Activated CD4-positive, alpha-beta T cell treated with anti-CD3 and anti-CD28 coated beads, Interleukin-2, amount 50 U/mL, for 1 hour (primary cell): ENCODE results near the gene CPT1A.
A peak's percentile ranks its signal among the peaks of the same experiment; 100 is the strongest.

Experiments
- DNase-seq: peaks from one replicate; pipeline ENCODE4 v3.0.0-alpha.2; 2020

CPT1A gene

DNA sequence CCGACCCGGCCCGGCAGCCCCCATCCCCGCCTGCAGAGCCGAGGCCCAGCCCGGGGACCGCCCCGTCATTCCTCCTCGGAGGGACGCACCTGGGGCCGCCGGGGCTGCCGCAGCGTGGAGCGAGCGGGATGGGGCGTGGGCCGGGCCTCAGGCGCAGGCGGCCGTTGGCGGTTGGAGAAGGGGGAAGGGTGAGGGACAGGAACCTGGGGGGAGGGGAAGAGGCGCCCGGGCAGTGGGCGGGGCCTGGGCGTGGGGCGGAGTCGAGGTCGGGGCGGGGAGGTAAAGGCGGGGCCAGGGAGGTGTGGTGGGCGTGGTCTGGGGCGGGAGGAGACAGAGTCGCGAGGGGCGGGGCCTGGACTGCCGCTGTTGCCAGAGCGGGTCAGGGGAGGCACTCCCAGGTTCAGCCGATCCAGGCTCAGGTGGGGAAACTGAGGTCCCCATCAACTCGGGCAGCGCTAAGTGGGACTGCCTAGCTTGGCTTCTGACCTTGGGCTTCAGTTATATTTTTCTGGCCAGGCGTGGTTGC is 90.3 kb downstream of the CPT1A start, which contains the start of gene TESMIN:
TSS of gene TESMIN (minus strand) at position 190 of the 526 bp plus-strand sequence. CDS start 860 bp downstream, outside the sequence.
- peak; percentile 95 for DNase-seq

DNA sequence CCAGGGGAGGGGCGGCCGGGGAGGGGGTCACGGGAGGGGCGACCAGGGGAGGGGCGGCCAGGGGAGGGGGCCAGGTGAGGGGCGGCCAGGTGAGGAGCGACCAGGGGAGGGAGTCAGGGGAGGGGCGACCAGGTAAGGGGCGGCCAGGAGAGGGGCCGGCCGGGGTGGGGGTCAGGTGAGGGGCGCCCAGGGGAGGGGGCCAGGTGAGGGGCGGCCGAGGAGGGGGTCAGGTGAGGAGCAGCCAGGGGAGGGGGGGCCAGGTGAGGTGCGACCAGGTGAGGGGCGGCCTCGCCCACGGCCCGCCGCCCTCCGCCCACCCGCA is 90.8 kb downstream of the CPT1A start:
- no peak for DNase-seq

DNA sequence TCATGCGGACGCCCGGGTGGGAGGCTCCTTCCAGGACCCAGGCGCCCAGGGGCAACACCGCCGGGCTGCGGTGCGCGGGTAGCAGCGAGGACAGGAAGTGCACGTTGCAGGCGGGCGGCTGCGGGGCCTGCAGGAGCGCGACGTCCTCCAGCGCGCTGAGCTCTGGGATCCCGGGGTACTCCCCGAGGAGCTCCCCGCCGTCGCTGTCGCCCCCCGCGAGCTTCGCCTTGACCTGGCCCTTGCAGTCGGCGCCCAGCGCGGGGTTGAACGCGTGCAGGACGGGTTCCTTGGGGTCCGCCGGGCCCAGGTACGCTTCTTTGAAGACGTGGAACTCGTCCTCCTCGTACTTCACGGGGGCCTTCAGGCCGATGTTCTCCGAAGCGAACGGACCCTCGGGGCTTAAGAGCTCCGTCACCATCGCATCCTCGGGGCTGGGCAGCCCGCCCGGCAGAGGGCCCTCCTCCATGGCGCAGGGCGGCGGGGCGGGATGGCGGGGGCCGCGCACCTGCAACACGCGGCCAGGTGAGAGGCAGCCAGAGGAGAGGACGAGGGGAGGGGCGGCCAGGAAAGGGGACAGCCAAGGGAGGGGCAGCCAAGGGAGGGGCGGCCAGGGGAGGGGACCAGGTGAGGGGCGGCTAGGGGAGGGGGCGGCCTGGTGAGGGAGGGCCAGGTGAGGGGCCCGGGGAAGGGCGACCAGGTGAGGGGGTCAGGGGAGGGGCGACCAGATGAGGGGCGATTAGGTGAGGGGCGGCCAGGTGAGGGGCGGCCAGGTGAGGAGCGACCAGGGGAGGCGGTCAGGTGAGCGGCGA is 91.3 kb downstream of the CPT1A start:
- peak; percentile 3 for DNase-seq

DNA sequence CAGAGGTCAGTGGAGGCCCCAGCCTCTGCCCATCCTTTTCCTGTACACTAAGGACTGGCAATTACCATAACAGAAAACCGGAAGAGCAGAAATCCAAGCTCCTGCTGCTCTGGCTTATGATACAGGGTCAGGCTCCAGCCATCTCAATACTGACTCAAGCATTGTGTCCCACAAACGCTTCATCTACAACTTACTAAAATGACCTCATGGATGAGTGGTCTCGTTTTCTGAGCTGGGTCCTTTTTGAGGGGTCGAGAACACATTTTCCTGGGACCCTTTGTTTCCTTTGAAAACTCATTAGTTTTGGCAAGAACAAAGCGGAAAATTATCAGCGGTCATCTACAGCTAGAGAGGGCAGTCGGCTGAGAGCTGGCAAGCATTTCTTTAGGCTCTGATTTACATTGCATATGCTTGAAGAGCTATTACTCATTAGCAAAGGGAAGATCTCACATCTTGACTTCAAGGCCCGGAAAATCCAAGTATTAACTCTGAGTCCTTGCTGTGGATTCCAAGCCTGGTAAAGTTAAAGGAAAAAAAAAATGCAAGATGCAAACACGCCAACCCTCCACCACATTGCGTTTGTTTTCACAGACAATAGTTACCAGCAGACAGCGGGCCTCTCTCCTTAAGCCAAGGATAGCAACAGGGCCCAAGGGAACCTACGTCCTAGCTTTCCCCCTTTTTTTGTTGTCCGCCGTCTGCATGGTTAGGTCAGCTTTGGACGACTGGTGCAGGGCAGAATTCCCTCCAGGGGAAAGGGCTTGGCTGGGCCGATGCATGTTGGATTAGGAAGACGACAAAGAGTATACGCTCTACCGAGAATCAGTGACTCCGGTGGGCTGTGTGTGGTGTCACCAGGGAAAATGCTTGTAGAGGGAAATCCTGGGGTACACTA is 92.2 kb downstream of the CPT1A start:
- DNase-seq: no peak

DNA sequence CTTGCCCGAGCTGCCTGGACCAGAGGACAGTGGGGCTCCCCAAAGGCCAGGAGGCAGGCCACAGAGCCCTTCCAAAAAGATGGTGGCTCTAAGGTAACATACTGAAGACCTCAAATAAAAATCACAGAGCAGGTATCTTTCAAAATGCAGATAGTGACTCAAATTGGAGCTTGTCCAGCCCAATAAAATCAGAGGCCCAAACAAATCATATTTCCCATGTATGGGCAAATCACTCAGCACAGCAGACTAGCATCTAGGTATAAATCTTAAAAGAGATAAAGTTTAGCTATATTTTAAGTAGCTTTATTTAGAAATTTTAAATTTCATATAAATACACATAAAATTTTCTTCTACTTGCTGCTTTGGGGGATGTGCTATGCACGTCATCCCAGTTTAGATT is 93.7 kb downstream of the CPT1A start:
- no peak for DNase-seq

DNA sequence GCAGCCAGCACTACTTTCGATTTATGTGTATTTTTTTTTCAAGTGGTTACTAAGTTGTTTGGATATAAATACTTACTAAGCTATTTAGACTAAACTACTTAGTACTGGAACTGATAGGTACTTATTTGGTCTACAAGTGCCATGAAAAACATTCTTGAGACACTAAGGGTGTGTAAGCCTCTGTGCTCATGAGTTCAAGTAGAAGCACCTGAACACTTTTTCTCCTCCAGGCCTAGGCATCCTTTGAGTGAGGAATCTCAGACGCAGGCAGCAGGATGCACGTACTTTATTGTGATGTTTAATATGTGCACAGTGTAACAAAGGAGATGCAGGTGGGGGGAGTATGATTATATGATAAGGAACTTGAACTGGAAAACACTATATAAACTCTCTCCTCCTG is 98.2 kb downstream of the CPT1A start:
- DNase-seq: no peak

DNA sequence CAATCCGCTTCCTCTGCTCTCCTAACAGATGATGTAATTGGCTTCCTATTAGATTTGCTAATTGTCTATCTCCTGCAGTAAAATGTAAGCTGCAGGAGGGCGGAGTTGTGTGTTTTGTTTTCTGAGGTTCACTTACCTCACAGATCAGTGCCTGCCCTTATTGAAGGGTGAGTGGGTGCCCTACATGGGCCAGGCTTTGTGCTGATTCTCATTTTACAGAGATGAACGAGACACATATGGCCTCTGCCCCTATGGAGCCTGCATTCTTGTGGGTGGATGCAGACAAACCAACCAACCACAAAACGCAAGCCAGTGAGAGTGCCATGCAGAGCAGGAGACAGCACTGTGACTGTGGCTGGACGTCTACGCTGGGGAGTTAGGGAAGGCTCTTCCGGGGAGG is 100.3 kb downstream of the CPT1A start:
- DNase-seq: no peak

DNA sequence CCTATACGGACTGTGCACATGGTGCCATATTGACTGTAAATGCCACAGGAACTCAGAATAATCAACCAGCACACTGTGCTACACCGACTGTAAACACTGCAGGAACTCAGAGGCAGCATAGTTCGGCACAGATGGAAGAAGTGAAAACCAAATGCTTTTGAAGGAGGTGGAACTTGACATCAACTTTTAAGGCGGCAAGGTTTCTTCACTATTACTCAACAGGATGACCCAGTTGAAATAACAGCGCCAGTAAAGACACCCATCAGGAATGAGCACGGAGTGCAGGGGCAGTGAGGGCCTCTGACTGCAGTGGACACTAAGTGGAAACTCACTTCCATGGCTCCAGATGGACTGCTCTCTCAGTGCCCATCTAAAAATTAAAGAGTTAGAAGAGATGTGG is 106.1 kb downstream of the CPT1A start:
- no peak for DNase-seq

DNA sequence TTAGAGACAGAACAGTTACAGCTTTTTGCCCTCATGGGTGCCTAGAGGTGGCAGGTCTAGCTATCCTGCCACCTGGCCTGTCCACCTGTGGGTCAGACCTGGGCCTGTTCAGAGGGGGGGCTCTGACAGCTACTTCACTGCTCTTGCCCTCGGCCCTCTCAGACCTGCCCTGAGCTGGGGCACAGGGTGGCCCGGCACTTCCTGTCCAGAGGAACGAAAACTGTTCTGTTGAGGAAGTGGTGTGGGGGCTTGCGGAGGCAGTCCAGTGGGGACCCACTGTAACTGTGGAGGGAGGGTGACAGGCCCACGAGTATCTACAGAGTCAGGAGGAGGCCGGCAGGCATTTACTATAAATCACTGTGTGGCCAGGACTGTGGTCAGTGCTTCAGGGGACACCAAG is 106.6 kb downstream of the CPT1A start:
- no peak for DNase-seq

DNA sequence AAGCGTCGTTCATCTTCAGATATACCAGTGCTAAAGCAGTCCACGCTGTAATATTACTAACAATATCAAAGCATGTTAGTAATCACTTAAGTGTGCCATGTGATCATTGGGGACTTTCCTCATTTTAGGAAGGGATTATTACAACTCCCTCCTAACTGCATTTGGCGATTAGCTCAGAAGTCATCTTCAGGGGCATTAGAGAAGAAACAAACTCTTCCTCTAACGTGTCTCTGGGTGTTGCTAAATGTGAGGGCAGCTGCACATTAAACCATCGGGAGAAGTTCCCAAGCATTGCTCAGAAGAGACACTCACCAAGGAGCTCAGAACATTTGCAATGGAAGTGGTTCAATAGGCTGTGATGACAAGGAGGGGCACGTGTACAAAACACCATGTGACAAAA is 107.6 kb downstream of the CPT1A start:
- no peak for DNase-seq

DNA sequence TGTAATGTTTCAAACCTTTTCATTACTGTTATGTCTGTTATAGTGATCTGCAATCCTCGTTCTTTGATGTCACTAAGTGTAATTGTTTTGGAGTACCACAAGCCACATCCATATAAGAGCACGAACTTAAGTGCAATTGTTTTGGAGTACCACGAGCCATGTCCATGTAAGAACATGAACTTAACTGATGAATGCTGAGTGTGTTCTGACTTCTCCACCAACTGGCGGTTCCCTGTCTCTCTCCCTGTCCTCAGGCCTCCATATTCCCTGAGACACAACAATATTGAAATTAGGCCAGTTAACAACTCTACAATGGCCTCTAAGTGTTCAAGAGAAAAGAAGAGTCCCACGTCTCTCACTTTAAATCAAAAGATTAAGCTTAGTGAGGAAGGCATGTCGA is 113.9 kb downstream of the CPT1A start:
- DNase-seq: no peak

DNA sequence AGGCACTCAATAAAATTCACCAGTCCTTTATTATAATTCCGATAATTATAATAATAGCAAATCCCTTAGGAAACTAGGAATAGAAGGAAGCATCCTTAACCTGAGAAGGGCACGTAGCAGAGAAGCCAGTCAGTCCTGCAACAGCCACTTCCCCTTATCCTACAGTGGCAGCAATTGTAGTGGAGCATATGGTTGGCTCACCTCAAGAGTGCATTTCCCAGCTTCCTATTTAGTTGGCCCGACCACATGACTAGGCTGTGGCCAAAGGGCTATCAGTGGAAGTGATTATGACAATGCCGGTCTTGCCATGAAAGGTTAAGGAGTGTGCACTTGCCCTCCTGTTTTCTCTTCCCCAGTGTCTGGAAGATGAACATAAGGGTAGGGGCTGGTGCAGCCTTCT is 117.4 kb downstream of the CPT1A start:
- DNase-seq: no peak

DNA sequence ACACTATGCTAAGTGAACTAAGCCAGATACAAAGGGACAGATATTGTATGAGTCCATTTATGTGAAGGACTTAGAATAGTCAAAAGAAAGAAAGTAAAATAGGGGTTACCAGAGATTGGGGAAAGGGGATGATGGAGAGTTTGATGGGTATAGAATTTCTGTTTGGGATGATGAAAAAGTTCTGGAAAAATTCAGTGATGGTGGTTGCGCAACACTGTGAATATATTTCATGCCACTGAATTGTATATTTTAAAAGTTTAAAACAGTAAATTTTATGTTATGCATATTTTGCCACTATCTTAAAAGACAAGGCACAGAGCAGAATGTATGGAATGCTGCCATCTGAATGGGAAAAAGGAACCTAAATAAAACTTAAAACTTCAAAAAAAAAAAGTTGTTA is 119.6 kb downstream of the CPT1A start:
- DNase-seq: no peak

DNA sequence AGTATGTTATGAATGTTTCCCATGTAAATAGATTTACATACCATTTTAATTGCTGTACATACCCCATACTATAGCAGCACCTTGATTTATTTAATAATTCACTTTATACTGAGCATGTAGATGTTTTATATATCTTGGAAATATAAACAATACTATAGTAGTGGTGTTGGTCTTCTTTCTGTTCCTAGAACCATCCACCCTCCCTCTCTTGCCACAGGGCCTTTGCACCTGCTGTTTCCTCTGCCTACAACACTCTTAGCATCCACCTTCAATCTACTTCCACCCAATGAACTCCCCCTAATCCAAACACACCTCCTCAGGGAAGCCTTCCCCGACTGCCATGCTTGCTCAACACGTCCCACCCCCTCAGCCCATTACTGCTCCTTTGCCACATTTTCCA is 120.6 kb downstream of the CPT1A start:
- DNase-seq: no peak

DNA sequence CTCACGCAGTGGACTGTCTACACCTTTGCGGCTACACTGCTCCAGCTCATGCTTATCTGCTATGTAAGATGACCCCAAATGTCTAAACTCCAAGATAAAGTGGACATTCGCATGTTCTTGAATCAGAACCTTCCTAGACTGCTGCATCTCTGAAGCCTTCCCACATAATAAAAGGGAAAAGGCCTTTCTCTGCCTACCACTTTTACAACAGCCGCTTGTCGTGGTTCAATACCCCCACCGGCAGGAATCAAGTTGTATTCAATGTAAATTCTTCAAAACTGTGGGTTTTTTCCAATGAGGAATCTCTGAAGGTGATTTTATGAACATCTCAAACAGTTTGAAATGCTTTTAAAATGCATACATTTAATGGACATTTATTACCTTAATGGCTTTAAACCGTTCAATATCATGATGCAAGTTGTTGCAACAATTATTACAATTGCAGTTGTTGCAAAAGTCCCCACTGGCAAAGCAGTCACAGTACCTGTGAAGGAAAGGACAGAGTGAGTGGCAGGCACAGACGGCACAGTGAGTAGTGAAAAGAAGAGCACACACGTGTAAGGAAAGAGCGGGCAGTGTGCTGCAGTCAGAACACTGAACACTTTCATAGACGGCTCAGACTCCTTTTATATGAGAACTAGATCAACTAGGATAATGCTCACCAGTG is 126.1 kb downstream of the CPT1A start:
- no peak for DNase-seq

DNA sequence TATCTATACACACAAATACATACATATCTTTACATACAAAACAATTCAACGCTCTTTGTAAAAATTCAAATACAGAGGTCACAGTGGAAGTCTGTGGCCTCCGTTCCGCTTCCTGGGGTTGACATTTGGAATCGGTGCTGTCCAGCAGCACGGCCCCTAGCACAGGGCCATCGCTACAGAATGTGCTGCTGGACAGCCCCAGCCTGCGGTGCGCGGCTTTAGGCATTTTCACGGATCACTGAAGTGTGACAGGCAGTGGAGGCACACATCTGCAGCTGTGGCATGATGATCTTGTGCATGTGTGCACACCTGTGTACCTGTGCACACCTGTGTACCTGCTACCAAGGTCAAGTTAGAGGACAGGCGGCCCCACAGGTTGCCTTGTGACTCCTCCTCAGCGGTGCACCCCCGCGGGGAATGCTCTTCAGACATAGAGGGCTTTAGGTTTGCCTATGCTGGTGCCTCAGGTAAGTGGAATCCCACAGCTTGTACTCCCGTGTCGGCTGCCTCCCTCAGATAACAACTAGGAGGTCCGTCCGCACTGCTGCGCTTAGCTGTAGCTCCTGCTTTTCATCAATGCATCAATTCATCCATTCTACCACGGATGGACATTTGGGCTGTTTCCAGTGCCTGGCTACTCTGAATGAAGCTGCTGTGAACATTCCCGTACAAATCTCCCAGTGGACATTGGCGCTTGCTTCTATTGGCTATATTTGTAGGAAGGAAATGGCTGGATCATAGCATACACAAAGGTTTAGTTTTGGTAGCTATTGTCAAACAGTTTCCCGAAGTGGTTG is 127.5 kb downstream of the CPT1A start:
- DNase-seq: no peak

DNA sequence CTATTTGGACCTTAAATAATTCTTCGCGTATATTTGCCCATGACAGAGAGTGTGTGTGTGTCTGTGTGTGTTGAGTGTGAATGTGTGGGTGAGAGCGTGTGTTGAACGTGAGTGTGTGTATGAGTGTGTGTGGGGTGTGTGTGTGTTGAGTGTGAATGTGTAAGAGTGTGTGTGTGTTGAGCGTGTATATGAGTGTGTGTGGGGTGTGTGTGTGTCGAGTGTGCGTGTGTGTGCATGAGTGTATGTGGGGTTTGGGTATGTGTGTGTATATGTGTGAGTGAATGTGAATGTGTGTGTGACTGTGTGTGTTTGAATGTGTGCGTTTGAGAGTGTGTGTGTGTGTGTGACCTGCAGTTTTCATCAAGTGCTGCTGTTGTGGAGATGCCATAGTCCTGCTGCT is 130.6 kb downstream of the CPT1A start:
- no peak for DNase-seq

DNA sequence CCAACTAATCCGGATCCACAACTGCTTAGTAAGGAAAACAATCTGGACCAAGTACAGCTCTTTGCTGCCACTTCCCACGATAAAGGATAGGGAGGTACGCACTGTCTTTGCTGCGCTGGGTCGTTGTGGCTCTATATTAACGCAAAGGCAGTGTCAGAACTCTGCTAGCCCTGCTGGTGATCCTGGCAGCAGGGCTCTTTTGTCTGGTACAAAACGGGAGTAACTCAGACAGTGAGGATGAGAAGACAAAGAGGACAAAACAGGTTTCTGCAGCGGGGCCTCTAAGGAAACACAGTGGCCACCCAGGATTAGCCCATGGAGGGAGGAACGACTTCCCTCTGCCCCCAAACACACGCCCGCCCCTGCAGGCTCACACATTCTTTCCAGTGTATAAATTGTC is 131.3 kb downstream of the CPT1A start:
- no peak for DNase-seq

DNA sequence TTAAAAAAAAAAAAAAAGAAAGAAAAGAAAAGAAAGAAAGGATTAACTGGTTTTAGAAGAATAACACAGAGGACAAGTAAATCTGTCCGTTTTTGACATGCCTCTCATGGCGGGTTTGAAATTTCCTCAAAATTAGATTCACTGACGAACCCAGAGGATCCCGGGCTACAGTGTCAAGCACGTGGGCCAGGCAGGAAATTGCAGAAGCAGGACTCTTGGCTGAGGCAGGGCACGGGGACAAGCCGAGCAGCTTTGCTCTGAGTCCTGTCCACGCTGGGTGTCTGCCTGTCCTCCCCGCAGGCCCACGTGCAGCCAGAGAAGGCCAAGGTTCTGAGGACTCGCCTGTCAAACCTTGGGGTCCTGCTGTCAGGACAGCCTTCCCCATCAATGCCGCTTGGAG is 132.7 kb downstream of the CPT1A start:
- DNase-seq: no peak

DNA sequence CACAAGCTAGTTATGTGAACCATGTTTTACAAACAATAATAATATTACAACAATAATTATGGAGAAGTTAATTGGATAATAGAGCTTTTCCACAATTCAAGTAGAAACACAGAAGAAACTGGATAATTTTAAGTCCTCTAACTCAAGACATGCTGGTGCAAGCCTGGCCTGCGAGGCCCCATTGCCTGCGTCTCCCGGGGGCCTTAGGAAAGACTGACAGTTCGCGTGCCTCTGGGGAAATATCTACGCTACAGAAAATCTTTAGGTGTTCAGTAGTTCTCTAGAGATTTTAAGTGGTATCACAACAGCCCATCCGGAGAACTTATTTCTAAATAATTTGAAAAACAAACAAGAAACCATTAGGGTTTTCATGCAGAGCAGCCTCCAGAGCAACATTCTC is 134.2 kb downstream of the CPT1A start:
- no peak for DNase-seq

DNA sequence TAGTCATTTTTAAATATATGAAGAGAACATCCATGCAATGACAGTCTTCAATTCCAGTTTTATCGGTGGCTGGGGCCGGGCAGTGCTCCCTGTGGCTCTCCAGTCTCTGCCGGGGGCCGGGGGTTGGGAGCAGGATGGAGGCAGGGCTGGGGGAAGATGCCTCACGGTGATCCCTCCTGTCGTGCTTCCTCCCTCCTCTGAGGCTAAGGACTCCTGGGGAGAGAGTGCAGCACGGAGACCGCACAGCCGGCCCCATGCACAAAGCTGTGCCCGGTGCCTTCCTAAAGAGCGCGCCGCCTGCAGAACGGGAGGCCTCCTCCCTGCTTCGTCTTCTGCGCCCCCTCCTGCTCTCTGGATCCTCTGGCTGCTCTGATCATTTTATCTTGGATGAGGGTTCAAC is 136.8 kb downstream of the CPT1A start:
- DNase-seq: no peak
